ENCODE measurements around the gene CXCR3. TPM values are rescaled to one million over a fixed set of nuclear protein-coding genes. Genes with fewer than 3 reads are reported as not detected.

CXCR3 gene
- not detected in 3 replicates for polyA plus RNA-seq
- polyA plus RNA-seq (2011; ENCODE audit: low read depth): not detected
- not detected in 2 replicates for polyA plus RNA-seq (2011; cell fraction: cytosol; rRNA removed)
- not detected in 2 replicates for polyA plus RNA-seq (2011; cell fraction: nucleus; rRNA removed)
- polyA plus RNA-seq (2012; ENCODE audit: low replicate concordance): not detected in 2 replicates
- polyA minus RNA-seq: not detected in 3 replicates
- polyA minus RNA-seq (2011; cell fraction: cytosol; rRNA and poly(A)+ RNA removed): not detected
- polyA minus RNA-seq (2011; cell fraction: nucleus; rRNA and poly(A)+ RNA removed): not detected in 2 replicates

DNA sequence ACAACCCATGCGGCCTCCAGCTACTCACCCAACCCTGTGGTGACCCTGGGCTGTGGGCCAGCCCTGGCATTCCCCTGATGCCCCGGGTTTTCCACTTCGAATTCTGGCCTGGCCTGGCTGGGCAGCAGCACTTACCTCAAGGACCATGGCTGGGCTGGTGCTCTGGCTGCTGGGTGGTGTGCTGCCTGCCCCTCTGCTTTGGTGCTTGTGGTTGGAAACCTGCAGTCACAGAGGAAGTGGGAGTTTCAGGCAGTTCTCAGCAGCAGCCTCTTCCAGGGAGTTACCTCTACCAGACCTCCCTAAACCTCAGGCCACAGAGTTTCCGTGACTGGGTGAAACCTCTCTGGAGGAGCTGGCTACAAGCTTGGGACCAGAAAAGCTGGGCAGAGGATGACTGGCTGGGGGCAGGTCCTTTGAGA is at the start of gene CXCR3:
TSS of gene CXCR3 (minus strand) at position 209 of the 419 bp plus-strand sequence. CDS start at position 147, 62 bp downstream.
- H3K27me3 ChIP-seq (ENCODE audit: control insufficient read depth, extremely low read depth, insufficient read depth, low read length): no peaks in the 10 kb centered on the region
- no peak within 1 kb of the TSS for H3K4me3 ChIP-seq (ENCODE audit: control insufficient read depth in 2 of 3, extremely low read depth in 1 of 3, insufficient read depth in 2 of 3, low read depth in 1 of 3, low read length in 3 of 3)
- dilution Hi-C loops (cut with MboI; ENCODE audit: extremely low pct_ligation_motif_present, low sequenced_read_pairs): no loop called here
- H4K20me1 ChIP-seq (ENCODE audit: control insufficient read depth, extremely low read depth, insufficient read depth, low read length): no peaks in the 10 kb centered on the region
- H3K9ac ChIP-seq (ENCODE audit: control insufficient read depth, extremely low read depth, insufficient read depth, low read length): no peak within 1 kb of the TSS
- no peaks in the 10 kb centered on the region for H3K9me1 ChIP-seq (ENCODE audit: control insufficient read depth, extremely low read depth, insufficient read depth, low read length)
- H3K9me3 ChIP-seq (ENCODE audit: control insufficient read depth, low read depth, low read length): no peaks in the 10 kb centered on the region
- H3K4me2 ChIP-seq (ENCODE audit: control insufficient read depth, extremely low read depth, insufficient read depth, low read depth, low read length): no peak within 1 kb of the TSS
- H3K36me3 ChIP-seq (ENCODE audit: control insufficient read depth in 2 of 2, extremely low read depth in 1 of 2, insufficient read depth in 2 of 2, low read length in 2 of 2): peaks cover 0 to 2% of the 10 kb centered on the region in 2 experiments
- H3K79me2 ChIP-seq (ENCODE audit: control insufficient read depth, insufficient read depth, low read length): no peaks in the 10 kb centered on the region
- H3K4me1 ChIP-seq (ENCODE audit: control insufficient read depth, extremely low read depth, insufficient read depth, low read length): peaks cover 12% of the 10 kb centered on the region
- TF ChIP-seq, protein P1, sequence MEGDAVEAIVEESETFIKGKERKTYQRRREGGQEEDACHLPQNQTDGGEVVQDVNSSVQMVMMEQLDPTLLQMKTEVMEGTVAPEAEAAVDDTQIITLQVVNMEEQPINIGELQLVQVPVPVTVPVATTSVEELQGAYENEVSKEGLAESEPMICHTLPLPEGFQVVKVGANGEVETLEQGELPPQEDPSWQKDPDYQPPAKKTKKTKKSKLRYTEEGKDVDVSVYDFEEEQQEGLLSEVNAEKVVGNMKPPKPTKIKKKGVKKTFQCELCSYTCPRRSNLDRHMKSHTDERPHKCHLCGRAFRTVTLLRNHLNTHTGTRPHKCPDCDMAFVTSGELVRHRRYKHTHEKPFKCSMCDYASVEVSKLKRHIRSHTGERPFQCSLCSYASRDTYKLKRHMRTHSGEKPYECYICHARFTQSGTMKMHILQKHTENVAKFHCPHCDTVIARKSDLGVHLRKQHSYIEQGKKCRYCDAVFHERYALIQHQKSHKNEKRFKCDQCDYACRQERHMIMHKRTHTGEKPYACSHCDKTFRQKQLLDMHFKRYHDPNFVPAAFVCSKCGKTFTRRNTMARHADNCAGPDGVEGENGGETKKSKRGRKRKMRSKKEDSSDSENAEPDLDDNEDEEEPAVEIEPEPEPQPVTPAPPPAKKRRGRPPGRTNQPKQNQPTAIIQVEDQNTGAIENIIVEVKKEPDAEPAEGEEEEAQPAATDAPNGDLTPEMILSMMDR (optimal IDR thresholded peaks at IDR 0.05 in 1 of 3, IDR thresholded peaks at IDR 0.05 in 1 of 3, conservative IDR thresholded peaks at IDR 0.05 in 1 of 3; ENCODE audit: extremely low read depth in 1 of 3, insufficient read depth in 2 of 3, low read length in 3 of 3): no peak
- no peak for TF ChIP-seq EZH2 (IDR thresholded peaks at IDR 0.05; ENCODE audit: low read length)
- DNase-seq (ENCODE audit: low read depth, low spot score): no peak
- no peak for FAIRE-seq
- no peak within 1 kb of the TSS for H2AFZ ChIP-seq (ENCODE audit: control insufficient read depth, low read length)
- no peak within 1 kb of the TSS for H3K27ac ChIP-seq (ENCODE audit: control insufficient read depth, insufficient read depth, low read length)

DNA sequence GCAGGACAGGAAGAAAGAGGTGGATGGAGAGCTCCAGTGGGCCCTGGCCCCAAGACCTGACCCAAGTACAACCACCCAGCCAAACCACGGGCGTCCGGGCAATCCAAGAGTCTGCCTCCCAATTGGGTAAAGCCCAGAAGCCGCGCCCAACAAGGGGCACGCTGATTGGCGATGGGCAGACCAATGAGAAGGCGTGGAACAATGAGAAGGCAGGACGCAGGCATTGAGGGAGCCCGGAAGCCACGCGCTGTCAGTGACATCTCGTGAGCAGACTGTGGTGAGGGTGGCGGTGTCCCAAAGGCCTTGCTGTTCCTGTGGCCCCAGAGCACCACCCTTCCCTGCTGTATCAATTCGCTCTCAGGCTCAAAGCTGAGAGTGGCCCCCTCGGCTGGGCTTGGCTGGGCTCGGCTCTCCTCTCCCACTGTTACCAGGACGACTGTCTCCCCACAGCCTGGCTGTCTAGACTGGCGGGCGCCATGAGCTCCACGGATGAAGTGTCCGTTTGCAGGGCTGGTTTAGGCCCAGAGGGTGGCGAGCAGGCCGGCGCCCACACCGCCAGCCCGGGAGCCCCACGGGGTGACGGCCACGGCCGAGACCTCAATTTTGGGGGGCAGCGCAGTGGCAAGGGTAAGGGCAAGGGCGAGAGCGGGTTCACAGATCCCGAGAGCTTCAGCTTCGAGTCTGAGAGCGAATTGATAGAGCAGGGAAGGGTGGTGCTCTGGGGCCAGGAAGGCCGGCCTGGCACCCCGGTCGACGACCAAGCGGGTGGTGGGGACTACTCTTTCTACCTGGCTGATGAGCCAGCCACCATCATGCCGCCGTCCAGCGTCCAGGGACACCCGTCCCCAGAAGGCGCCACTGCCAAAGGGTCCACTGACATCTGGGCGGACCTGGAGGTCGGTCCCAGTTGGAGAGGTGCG is 49.3 kb upstream of the CXCR3 start, which contains the start of gene LOC101059915:
TSS of gene LOC101059915 (plus strand) at position 219 of the 920 bp plus-strand sequence.
- Histone ChIP-seq H3K4me2 (ENCODE audit: control insufficient read depth, extremely low read depth, insufficient read depth, low read depth, low read length) (no peak within 1 kb of the TSS), H2AFZ (ENCODE audit: control insufficient read depth, low read length) (no peak within 1 kb of the TSS), H3K9me3 (ENCODE audit: control insufficient read depth, low read depth, low read length) (no peaks in the 10 kb centered on the region), H3K9me1 (ENCODE audit: control insufficient read depth, extremely low read depth, insufficient read depth, low read length) (no peaks in the 10 kb centered on the region), H4K20me1 (ENCODE audit: control insufficient read depth, extremely low read depth, insufficient read depth, low read length) (no peaks in the 10 kb centered on the region), H3K36me3 (ENCODE audit: control insufficient read depth in 2 of 2, extremely low read depth in 1 of 2, insufficient read depth in 2 of 2, low read length in 2 of 2) (no peaks in the 10 kb centered on the region), H3K4me3 (ENCODE audit: control insufficient read depth in 2 of 3, extremely low read depth in 1 of 3, insufficient read depth in 2 of 3, low read depth in 1 of 3, low read length in 3 of 3) (no peak within 1 kb of the TSS), H3K27me3 (ENCODE audit: control insufficient read depth, extremely low read depth, insufficient read depth, low read length) (no peaks in the 10 kb centered on the region), H3K79me2 (ENCODE audit: control insufficient read depth, insufficient read depth, low read length) (no peaks in the 10 kb centered on the region), H3K4me1 (ENCODE audit: control insufficient read depth, extremely low read depth, insufficient read depth, low read length) (peaks cover 18% of the 10 kb centered on the region), H3K9ac (ENCODE audit: control insufficient read depth, extremely low read depth, insufficient read depth, low read length) (no peak within 1 kb of the TSS), H3K27ac (ENCODE audit: control insufficient read depth, insufficient read depth, low read length) (no peak within 1 kb of the TSS)
- dilution Hi-C loops (cut with MboI; ENCODE audit: extremely low pct_ligation_motif_present, low sequenced_read_pairs): no loop called here
- no peak for DNase-seq (ENCODE audit: low read depth, low spot score)
- no peak for TF ChIP-seq EZH2 (IDR thresholded peaks at IDR 0.05; ENCODE audit: low read length)
- TF ChIP-seq, protein P1 (optimal IDR thresholded peaks at IDR 0.05 in 1 of 3, IDR thresholded peaks at IDR 0.05 in 1 of 3, conservative IDR thresholded peaks at IDR 0.05 in 1 of 3; ENCODE audit: extremely low read depth in 1 of 3, insufficient read depth in 2 of 3, low read length in 3 of 3): no peak
- no peak for FAIRE-seq

Data from keratinocyte (primary cell).